Stimulated activated CD8-positive, alpha-beta memory T cell treated with anti-CD3 and anti-CD28 coated beads, Interleukin-2, amount 100 ng/mL, for 48 hours (primary cell): ENCODE data around the gene WDPCP.
"Not testable (repeated sequence)": the region's sequence is repeated elsewhere in the genome, so short reads cannot be mapped to it uniquely, and the experiment has no call there.

Source experiments
- DNase-seq, 2 donors: peaks; one replicate each; pipeline ENCODE4 v3.0.0-alpha.2; 2020; ENCODE audit warnings: low read depth in 2 of 2

The WDPCP gene, protein sequence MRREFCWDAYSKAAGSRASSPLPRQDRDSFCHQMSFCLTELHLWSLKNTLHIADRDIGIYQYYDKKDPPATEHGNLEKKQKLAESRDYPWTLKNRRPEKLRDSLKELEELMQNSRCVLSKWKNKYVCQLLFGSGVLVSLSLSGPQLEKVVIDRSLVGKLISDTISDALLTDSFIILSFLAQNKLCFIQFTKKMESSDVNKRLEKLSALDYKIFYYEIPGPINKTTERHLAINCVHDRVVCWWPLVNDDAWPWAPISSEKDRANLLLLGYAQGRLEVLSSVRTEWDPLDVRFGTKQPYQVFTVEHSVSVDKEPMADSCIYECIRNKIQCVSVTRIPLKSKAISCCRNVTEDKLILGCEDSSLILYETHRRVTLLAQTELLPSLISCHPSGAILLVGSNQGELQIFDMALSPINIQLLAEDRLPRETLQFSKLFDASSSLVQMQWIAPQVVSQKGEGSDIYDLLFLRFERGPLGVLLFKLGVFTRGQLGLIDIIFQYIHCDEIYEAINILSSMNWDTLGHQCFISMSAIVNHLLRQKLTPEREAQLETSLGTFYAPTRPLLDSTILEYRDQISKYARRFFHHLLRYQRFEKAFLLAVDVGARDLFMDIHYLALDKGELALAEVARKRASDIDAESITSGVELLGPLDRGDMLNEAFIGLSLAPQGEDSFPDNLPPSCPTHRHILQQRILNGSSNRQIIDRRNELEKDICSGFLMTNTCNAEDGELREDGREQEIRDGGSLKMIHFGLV

DNA sequence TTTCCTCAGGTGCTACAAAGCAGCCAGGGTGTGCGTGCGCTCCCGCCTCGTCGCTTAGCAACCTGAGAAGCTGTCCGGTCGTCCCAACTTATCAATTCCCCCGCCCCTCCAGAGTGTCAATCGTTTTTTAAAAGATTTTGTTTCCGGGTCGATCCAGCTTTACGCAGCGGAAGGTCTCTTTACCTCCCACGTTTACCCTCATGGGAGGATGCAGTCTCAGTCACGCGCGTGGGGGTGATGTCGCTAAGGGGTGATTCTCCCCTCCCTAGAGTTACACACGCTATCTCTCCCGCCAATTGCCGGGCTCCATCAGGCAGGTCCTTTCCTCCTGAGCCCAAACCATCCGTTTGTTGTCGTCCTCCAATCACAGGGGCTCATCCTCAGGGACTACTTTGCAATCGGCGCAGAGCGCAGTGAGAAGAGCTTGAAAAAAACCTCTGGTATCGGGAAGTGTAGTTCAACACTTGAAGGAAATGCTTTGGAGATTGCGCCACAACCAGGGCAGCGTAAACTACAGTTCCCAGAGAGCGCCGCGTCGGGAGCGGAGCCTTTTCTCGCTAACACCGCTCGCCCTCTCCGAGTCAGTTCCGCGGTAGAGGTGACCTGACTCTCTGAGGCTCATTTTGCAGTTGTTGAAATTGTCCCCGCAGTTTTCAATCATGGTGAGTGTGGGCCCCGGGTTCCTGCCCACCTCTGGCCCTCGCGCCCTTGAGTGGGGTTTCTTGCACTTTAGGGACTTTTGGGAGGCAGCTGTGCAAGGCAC, at the start of gene WDPCP, which contains the start of gene MDH1:
Gene WDPCP, minus strand, starts transcription at position 93 of the 763 bp plus-strand sequence. CDS start 206 bp downstream, outside the sequence.
Gene MDH1, plus strand, starts transcription at position 579 of the 763 bp plus-strand sequence. Its CDS starts 81 bp downstream, at position 660.
- peak; percentile 81 to 85 for DNase-seq

DNA sequence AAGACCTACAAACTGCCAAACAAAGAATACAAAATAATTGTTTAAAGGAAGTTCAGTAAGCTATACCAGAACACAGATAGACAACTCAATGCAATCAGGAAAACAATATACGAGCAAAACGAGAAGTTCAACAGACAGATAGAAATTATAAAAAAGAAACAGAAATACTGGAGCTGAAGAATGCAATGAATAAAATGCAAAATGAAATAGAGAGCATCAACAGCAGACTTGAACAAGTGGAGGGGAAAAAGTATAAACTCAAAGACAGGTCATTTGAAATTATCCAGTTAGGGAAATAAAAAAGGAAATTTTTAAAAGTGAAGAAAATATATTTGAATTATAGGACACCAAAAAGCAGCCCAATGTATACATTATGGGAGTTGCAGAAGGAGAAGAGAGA, 44.1 kb upstream of the WDPCP start:
- no peak for DNase-seq

DNA sequence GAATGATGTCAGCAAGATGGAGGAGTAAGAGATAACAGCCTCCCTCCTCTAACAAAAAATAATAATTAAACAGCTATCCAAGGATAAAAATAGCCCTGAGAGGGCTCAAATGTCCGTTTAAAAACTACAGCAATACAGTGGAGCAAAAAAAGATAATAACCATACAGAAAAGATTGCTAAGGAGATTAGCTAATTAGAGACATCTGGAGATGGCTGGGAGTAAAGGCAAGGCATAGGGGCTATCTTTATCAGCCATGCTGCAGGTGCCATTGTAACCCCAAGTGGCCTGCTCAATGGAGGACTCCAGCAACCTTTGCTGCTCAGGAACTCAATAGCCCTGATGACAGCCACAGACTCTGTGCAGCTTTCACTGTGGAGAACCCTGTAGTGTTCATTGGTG, 43.2 kb upstream of the WDPCP start:
- no peak for DNase-seq

DNA sequence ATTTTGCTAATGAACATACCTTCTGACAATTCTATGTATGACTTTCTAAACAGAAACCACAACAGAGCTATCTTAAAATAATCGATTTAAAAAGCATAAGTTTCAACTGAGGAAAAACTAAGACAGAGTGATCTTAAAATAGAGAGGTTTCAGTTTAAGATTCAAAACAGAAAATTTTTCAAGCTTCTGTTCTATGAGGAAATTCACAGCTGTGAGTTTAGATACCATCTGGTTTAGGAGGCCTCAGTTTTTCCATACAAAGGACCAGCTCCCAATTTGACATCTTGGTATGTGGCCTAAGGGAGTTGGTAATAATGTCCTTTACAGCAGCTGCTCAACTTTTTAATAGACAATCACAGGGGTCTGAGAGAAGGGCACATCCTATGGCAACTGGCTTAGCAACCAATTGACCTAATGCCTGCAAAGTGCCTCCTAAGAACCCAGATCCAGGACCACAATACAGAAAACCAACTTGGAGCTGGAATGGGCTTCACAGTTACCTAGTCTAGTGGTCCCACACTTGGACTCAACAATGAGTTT, 40.2 kb upstream of the WDPCP start:
- DNase-seq, result no peak

DNA sequence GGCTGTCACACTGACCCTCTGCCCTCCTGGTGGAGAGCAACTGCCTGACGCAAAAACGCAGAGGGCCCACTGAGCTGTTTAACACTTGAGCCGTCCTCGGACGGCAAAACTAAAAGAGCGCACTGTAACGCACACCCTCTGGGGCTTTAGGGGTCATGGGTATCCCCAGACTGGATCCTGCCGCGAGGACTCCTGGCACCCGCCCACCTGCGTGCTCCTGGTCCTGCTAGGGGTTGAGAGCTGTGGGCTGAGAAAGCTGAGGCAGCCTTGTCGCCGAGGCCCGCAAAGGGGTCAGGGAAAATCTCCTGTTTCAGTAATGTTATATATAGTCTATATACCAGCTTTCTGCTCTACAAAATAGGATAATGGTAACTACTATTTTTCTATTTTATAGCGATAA, 39.6 kb upstream of the WDPCP start:
- no peak for DNase-seq

DNA sequence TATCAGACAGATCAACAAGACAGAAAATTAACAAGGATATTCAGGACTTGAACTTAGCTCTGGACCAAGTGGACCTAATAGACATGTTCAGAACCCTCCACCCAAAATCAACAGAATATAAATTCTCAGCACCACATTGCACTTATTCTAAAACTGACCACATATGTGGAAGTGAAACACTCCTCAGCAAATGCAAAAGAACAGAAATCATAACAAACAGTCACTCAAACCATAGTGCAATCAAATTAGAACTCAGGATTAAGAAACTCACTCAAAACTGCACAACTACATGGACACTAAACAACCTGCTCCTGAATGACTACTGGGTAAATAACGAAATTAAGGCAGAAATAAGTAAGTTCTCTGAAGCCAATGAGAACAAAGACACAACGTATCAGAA, 35.5 kb upstream of the WDPCP start:
- DNase-seq, result not testable (repeated sequence)

DNA sequence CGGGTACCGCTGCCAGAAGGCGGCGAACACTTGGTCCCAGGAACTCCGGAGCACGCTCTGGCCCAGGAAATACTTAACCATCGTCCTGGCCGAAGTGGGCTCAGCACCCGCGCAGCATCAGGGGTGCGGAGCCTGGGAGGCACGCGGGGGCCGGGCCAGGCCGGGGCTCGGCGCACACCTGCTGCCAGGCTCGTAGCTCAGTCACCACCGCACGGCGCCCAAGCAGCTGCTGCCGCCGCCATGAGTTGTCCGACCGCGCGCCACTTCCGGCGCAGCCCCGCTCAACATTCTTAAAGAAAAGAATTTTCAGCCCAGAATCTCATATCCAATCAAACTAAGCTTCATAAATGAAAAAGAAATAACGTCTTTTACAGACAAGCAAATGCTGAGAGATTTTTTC, 34.5 kb upstream of the WDPCP start:
- no peak for DNase-seq

DNA sequence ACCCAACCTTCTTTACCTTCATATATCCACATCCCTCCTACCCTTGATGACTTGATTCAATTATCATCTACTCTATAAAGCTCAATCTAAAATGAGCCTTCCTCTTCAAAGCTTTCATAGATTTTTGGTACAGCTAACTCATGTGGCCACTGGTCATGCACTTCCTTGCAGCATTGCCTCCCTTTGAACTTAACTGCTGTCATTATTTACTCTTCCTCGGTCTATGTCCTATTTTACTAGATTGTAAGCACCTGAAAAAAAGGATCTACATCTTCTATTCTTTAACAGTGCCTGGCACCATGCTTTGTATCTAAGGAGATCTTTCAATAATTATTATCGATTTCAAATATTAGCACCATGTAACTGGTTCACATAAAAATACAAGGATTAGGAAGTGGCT, 31.1 kb upstream of the WDPCP start:
- no peak for DNase-seq

DNA sequence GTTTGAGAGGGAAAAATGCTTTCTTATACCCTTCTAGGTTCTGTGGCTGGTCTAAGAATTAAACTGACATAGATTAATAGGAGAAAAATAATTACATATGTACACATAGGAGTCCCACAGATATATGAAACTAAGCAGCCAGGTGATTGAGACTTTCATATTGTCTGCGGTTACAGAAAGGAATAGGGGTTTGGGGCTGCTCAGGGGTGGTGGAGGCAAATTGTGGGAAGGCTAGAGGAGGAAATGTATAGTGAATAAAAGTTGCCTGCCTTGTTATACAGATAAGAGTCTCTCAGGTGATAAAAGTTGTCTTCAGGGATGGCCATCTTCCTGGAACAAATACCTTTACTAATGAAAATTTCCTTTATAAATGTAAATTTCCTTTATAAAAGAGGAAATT, 29.1 kb upstream of the WDPCP start:
- DNase-seq, result no peak

DNA sequence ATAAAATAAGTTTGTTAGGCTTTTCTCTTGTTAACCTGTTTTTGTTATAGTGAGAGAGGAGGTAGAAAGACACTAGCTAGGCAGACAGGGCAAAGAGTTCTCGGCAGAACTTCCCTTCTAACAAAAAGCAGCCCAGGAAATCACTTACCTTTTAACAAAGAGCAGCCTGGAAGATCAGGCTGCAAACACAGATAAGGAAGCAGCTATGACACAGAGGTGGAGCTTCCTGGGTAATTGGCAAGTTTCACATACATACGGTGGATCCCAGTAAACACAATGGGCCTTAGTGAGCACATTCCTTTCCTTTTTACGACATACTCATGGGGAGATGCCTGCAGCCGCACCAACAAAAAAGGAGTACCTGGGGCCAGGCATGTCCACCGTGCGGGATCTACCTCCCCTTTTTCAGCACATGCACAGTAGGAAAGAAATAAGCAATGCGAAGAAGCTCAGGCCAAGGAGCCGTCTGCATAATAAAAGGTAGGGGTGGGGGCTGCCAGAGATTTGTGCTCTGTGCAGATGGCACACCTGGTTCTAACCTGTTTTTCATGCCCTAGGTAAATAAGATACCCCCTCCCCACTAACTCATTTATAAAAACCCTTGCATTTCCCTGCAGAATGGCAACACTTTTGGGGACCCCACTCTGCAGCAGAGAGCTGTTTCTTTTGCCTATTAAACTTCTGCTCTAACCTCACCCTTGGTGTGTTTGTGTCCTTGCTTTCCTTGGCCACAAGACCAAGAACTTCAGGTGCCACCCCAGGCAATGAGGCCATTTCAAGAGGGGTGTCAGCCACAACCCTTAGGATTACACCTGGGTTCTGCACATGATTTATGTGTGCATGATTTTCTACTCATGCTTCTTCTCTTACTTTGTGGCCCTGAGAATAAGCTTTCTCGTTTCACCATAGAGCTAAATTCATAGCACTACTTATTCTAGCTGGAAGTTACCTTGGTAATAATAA, 27.0 kb upstream of the WDPCP start:
- no peak for DNase-seq

DNA sequence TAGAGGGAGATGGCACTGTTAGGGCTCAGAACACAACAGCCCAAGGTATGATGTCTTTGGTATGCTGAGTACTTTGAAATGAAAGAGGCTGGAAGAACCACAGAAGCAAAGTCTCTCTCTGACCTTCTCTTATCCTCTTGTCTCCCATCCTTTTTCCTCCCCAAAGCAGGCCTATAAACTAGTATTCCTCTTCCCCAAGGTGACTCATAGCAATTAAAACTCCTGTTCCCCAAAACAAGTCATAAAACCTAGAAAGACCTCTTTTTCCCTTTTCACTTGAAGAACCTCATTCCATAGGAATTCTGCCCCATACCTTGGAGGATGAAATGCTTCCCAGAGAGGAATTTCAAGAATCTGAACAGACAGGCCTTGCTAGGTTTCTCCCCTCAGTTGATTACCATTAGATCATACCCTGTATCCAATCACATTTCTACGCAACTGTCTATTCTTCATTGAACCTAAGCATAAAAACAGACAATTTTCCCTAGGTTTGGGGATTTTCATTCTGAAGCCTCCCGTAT, 26.2 kb upstream of the WDPCP start:
- no peak for DNase-seq

DNA sequence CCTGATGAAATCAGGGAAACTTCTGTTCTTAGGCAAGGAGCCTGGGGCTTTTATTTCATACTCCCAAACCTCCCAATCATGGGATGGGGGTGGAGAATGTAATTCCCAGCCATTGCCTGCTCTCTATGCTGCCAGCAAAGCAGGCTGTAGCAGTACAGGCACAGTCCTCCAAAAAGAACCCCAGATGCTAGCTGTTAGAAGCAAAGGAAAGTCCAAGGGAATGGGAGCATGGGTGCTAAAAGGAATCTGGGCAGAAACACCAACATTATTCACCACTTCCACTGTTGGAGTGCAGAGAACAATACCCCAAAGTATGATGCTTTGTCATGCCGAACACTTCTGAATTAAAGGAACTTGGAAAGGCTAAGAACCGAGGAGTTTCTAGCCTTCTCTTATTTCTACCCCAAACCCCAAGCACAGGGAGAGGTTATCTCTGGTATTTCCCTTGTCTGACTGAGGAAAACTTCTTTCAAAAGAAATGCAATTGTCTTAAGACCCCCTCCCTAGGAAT, 25.2 kb upstream of the WDPCP start:
- DNase-seq, result no peak

DNA sequence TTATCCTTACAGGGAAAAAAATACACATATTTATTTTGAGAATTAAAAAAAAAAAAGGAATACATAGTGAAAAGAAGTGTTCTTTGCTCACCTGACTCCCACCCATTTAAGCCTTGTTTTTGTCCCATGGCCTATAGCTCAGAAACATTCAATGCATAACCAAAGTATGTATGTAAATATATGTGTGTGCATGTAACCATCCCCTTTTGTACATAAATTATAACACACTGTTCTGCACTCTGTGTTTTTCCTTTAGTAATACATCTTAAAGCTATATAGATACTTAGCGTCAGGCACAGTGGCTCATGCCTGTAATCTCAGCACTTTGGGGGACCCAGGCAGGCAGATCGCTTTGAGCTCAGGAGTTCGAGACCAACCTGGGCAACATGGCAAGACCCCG, 22.2 kb upstream of the WDPCP start:
- no peak for DNase-seq

DNA sequence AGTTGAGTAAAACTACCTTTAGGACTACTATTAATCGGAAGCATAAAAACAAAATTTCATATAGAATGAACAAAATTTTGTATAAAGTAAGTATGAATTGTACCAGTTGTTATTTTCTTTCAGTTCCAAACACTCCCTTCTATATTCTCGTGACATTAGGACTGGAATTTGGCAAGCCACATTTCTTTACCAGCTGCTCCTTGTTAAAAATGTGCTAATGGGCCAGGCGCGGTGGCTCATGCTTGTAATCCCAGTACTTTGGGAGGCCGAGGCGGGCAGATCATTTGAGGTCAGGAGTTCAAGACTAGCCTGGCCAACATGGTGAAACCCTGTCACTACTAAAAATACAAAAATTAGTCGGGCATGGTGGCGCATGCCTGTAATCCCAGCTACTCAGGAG, 20.6 kb upstream of the WDPCP start:
- not testable (repeated sequence) for DNase-seq

DNA sequence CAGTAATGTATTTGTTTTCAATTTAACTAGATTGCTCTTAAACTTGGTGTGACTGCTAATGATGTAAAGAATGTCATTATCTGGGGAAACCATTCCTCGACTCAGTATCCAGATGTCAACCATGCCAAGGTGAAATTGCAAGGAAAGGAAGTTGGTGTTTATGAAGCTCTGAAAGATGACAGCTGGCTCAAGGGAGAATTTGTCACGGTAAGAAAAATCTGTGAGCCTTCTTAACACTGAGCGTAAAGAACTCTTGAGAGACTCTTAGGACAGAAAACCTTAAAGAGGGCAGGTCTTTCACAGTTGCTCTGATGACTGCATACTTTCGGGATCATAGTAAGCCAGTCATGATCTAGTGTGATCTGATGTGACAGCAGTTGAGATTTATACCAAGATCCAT, 16.4 kb upstream of the WDPCP start:
- DNase-seq, result no peak

DNA sequence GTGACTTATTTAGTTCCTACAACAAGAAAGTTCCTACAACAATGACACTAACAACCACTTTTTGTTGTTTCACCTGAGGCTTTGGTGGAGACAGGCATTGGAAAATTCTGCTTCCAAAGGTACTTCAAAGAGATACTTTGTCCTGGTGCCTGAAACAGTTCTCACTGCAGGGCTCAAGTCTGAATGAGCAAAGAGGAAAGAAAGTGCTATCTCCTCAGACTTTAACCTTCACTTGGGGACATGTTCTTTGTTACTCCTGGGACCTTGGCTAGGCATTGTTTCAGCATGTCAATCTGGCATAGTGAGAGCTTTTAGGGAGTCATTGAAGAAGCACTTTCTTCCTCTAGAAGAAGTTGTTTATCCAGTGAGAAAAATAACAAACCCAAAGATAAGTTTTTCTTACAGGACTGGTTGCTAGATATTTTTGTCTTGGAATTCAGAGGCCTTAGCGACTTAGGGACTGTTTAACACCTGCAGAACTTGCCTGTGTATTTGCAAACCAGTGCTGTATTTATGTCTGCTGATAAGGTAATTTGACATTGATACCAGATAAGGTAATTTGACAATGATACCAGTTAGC, 12.7 kb upstream of the WDPCP start:
- no peak for DNase-seq

DNA sequence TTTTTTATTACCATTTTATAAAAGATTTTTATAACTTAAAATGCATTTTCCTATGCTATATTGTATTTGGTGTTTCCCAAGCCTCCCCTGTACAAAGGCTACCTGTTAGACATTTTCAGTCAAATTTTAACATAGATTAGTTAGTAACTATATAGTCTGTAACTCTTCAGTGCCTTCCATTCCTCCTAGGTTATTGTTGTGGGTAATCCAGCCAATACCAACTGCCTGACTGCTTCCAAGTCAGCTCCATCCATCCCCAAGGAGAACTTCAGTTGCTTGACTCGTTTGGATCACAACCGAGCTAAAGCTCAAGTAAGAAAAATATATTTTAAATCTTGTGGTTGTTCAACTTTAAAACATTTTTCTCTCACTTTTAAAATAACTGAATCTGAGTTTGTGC, 10.7 kb upstream of the WDPCP start:
- no peak for DNase-seq

DNA sequence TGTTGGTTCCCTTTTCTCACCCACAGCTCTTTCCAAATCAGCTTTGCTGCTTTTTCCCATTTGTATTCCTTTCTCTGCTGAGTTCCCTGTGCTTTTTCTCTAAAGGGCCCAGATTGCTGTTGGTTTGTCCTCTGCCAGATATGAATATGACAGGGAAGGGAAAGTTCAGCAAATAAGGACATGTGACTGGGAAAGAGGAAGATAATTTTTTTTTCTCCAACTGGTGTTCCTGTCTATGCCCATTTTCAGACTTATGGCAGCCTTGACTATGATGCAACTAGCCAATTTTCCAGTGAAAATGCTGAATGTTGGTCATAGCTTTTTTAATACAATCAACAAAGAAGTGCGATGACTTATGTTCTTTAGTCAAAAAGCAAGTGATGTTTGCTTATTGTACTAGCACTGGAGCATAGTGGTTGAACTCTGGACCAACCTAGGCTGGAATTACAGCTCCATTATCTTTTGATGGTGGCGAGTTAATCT, 8.2 kb upstream of the WDPCP start:
- no peak for DNase-seq

DNA sequence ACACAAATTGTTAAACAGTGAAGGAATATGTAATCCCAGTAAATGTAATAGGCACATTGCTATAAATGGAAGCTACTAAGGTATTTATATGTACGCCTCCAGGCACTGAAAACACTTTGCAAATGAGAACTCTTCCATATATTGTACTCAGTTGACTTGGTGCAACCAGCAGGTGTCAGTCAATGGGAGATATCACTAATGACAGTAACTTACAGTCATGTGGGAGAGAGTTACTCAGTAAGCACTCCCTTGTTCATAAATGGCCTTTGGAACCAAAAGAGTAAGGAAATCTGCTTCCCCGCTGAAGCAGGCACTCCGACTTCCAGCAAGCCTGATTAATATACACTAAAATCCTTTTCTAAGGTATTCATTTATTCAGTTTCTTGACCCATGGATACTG, 6.4 kb upstream of the WDPCP start:
- DNase-seq, result no peak
